Measurements from ENCODE around the gene SLCO2B1. TPM values are rescaled to one million over a fixed set of nuclear protein-coding genes. Genes with fewer than 3 reads are reported as not detected.
A peak's percentile ranks its signal among the peaks of the same experiment; 100 is the strongest.

SLCO2B1 gene
- total and polyA plus RNA-seq, 3 experiments from 2014 or later: 0.98 to 1.3 TPM; not detected in 1

DNA sequence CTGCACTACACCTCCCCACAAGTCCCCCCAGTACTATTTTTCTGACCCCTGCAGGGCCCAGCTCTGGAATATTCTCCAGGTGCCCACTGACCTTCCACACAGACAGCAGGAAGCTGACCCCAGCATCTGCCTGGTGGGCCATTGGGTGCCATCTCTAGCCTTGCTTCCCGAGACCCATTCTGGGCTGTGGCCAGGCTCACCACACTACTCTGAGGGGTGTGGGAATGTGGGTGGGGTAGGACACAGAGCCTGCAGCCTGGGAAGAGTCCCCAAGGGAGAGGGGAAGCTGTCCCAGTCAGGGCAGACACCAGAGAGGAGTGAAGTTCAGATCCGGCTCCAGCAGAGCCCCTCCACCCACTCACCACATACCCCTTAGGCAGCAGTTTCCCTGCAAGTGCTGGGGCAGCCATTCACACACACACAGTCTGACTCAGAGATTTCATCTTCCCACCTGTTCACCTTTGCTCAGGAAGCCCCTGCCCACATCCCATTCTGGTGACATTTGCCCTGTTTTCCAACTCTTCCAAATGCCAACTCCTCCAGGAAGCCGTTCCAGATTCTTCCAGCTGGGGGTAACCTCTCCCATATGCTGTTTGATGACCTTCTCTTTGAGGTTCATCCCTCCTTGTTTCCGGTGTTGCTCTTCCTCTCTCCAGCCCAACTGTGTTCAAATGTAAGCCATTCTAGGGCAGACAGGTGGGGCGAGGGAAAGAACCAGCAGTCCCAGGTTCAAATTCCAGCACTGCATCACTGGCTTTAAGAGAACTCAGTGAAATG lies 1.9 kb downstream of the SLCO2B1 start:
- Histone ChIP-seq H3K27ac (ENCODE audit: low read depth, low read length) (no peak overlapping the region), H3K9me3 (ENCODE audit: low read length) (no peaks in the 10 kb centered on the region), H3K4me3 (ENCODE audit: low read length) (no peak overlapping the region), H3K36me3 (ENCODE audit: insufficient read depth, low read length) (no peaks in the 10 kb centered on the region), H3K4me1 (ENCODE audit: insufficient read depth, low read length) (no peaks in the 10 kb centered on the region), H3K27me3 (ENCODE audit: insufficient read depth, low read length, poor library complexity, severe bottlenecking) (no peaks in the 10 kb centered on the region)
- DNase-seq: no peak
- Mint-ChIP-seq H3K9me3 (no peaks in the 10 kb centered on the region), H3K27ac (no peak overlapping the region), H3K36me3 (no peaks in the 10 kb centered on the region), H3K4me3 (no peak overlapping the region), H3K27me3 (peaks cover 8 to 21% of the 10 kb centered on the region in 2 donors), H3K4me1 (no peaks in the 10 kb centered on the region)
- POLR2A ChIA-PET: no interaction called here
- CTCF ChIA-PET: interaction anchor here (1.2 to 18.8 kb wide), 4 partner anchors 10 to 92 kb away, joined by 3 to 419 read pairs (median 38); partner anchors contain the start of gene TPBGL

DNA sequence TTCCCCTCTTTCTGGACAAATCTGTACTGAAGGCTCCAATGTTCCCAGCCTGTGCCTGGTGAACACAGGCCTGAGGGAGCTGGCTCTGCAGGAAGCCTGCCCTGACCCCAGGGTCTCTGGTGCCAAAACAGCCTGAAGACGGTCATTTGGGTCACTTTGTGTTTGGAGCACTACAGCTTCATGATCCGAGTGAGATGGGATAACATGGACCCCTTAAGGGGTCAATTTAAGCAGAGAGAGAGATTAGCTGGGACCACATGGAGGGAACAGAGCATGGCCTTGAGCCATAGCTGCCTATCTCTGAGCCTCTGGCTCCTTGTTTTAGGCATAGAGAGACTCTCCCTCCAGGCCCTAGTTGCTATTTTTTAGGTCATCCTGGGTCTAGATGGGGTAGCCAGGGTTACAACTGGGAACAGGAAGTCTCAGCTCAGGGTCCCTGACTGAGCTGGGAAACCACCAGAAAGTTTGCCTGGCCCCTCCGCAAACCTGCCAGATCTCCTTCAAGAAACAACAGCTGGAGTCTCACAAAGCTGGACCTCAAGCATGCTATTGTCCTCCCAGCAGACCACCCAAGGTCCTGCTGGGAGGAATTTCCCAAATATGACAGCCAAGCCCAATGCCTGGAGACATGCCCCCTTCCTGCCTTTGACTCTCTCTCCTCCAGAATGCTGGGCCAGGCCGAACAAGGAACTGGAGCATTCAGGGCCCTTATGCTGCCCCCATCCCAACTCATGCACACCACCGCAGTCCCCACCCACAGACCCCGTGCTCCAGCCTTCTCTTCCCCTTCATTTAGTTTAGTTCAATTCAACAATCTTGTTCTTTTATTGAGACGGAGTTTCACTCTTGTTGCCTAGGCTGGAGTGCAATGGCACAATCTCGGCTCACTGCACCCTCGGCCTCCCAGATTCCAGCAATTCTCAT lies 4.0 kb downstream of the SLCO2B1 start:
- Mint-ChIP-seq H3K4me3 (no peak overlapping the region), H3K9me3 (no peaks in the 10 kb centered on the region), H3K27ac (no peak overlapping the region), H3K4me1 (no peaks in the 10 kb centered on the region), H3K27me3 (peaks cover 8 to 21% of the 10 kb centered on the region in 2 donors), H3K36me3 (no peaks in the 10 kb centered on the region)
- DNase-seq: no peak
- no peak overlapping the region for H3K4me3 ChIP-seq (ENCODE audit: low read length)
- H3K9me3 ChIP-seq (ENCODE audit: low read length): no peaks in the 10 kb centered on the region
- no peaks in the 10 kb centered on the region for H3K27me3 ChIP-seq (ENCODE audit: insufficient read depth, low read length, poor library complexity, severe bottlenecking)
- H3K36me3 ChIP-seq (ENCODE audit: insufficient read depth, low read length): no peaks in the 10 kb centered on the region
- H3K27ac ChIP-seq (ENCODE audit: low read depth, low read length): no peak overlapping the region
- POLR2A ChIA-PET: interaction anchor here (0.6 kb wide), 1 partner anchor 38 kb away, joined by 3 read pairs; no protein-coding TSS in a partner anchor
- CTCF ChIA-PET: interaction anchor here (0.9 to 18.8 kb wide), 4 partner anchors 12 to 90 kb away, joined by 4 to 419 read pairs (median 38); partner anchors contain the start of gene TPBGL
- no peaks in the 10 kb centered on the region for H3K4me1 ChIP-seq (ENCODE audit: insufficient read depth, low read length)

DNA sequence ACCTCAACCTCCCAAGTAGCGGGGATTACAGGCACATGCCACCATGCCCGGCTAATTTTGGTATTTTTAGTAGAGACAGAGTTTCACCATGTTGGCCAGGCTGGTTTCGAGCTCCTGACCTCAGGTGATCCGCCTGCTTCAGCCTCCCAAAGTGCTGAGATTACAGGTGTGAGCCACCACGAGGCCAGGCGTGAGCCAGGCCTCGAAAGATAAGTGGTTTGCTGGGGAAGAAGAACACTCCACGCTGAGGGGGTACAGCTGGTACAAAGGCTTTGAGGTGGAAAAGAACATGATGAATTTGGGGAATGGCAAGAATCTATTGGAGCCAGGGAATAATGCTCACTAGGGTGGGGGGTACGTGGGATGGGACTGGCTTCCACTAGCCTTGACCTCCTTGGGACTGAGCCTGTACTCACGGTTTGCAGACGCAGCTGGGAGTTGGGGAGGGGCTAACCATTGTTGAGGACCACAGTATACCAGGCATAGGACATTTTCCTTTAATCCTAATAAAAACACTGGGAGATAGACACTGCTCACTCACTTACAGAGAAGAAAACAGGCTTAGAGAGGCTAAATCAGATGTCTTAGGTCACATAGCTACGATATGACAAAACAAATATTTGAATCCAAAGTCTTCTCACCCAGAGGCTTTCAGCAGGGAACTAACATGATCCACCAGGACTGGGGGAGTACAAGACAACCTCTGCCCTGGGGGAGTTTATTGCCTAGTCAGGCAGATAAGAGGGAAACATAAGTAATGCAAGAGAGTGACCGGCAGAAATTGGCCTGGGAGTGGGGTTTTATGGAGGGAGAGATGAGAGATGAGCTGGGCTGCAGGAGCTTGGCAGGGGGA lies 4.9 kb downstream of the SLCO2B1 start:
- Mint-ChIP-seq H3K36me3 (no peaks in the 10 kb centered on the region), H3K27me3 (peaks cover 13 to 16% of the 10 kb centered on the region in 2 donors), H3K27ac (peak overlapping the region in 1 of 8 donors; percentile 47), H3K4me1 (no peaks in the 10 kb centered on the region), H3K4me3 (no peak overlapping the region), H3K9me3 (no peaks in the 10 kb centered on the region)
- Histone ChIP-seq H3K27ac (ENCODE audit: low read depth, low read length) (no peak overlapping the region), H3K36me3 (ENCODE audit: insufficient read depth, low read length) (no peaks in the 10 kb centered on the region), H3K4me3 (ENCODE audit: low read length) (no peak overlapping the region), H3K9me3 (ENCODE audit: low read length) (no peaks in the 10 kb centered on the region), H3K4me1 (ENCODE audit: insufficient read depth, low read length) (no peaks in the 10 kb centered on the region), H3K27me3 (ENCODE audit: insufficient read depth, low read length, poor library complexity, severe bottlenecking) (no peaks in the 10 kb centered on the region)
- POLR2A ChIA-PET: interaction anchor here (0.6 kb wide), 1 partner anchor 37 kb away, joined by 3 read pairs; no protein-coding TSS in a partner anchor
- DNase-seq: no peak
- CTCF ChIA-PET: interaction anchor here (0.9 to 18.8 kb wide), 5 partner anchors 13 to 116 kb away, joined by 3 to 419 read pairs (median 11); partner anchors contain the start of gene TPBGL

DNA sequence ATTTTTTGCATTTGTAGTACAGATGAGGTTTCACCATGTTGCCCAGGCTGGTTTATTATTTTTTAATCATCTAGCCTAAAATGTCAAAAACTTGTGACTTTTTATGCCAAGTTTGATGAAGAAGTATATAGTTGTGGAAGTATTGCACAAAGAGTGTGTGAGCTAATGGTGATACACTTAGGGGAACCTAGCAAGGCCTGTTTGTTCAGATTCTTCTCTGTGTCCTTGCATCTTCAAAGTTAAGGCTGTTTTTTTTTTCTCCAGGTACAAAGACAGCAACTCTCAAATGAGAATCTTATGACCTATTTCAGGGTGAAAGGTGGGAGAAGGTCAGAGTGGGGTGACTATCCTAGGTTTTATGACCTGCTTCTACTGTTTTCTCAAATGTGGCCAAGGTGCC lies 7.3 kb downstream of the SLCO2B1 start:
- ChIA-PET CTCF (interaction anchor here (0.9 to 7.8 kb wide), 2 partner anchors 16 to 112 kb away, joined by 3 to 64 read pairs; no protein-coding TSS in a partner anchor), POLR2A (no interaction called here)
- Histone ChIP-seq H3K4me3 (ENCODE audit: low read length) (no peak overlapping the region), H3K36me3 (ENCODE audit: insufficient read depth, low read length) (no peaks in the 10 kb centered on the region), H3K9me3 (ENCODE audit: low read length) (no peaks in the 10 kb centered on the region), H3K4me1 (ENCODE audit: insufficient read depth, low read length) (no peaks in the 10 kb centered on the region), H3K27ac (ENCODE audit: low read depth, low read length) (no peak overlapping the region), H3K27me3 (ENCODE audit: insufficient read depth, low read length, poor library complexity, severe bottlenecking) (no peaks in the 10 kb centered on the region)
- no peak for DNase-seq
- Mint-ChIP-seq H3K27ac (peak overlapping the region in 1 of 8 donors; percentile 61), H3K4me3 (no peak overlapping the region), H3K4me1 (no peaks in the 10 kb centered on the region), H3K9me3 (peaks cover 0 to 3% (median 0%) of the 10 kb centered on the region in 5 donors), H3K27me3 (peaks cover 4 to 11% of the 10 kb centered on the region in 2 donors), H3K36me3 (no peaks in the 10 kb centered on the region)

DNA sequence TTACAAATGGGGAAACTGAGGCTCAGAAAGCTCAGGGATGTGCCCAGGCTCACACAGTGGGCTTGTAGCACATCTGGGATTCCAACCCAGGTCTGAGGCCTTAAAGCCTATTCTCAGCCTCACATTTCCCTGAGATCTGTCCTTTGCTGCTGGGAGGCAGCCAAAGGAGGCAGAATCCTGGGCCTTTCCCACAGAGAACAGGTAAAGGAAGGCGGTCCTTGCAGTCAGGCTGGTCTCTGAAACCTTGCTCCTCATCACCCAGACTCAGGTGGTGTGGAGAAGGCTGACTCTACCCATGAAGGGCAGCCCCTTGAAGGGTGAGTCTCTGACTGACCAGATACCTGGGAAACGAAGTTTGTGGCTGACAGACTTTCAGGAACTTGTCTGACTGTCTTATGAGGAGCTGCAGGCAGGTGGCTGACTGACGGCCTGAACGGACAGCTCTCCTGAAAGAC lies 7.8 kb downstream of the SLCO2B1 start:
- CTCF ChIA-PET: interaction anchor here (1.1 to 7.8 kb wide), 2 partner anchors 12 to 16 kb away, joined by 3 to 64 read pairs; no protein-coding TSS in a partner anchor

DNA sequence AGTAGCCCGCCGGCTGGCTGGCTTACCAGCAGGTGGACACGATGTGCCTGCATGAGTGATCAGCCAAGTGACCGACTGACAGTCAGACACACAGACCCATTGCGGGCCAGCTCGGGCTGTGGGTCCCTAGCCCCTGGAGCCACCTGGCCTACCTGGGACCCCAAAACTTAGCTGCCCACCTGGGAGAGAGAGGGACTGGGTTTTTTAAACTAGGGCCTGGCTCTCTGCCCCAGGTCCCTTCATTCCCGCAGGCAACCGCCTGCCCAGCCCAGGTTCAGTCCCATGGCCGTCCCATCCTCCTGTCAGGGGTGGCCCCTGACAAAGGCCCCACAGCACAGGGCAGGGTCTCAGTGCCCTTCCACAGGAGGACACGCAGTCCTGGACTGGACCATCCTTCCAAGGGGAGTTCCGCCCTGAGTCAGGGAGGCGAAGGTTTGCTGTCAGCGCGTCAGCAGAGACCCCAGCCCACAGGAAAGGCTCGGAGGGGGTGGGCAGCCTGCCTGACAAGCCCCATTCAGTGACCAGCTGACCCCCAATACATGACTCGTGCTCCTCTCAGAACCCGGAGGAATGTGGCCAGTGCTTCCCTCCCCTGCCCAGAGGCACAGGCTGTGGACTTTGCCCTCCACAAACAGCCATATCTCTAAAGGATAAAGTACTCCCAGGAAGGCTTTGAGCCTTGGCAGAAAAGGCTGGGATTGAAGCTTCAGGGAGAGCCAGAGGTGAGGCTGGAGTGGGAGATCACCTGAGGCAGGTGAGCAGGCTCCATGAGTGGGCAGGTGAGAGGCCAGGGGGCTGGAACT lies 8.4 kb downstream of the SLCO2B1 start:
- Mint-ChIP-seq H3K27me3 (peaks cover 10 to 11% of the 10 kb centered on the region in 2 donors), H3K4me3 (no peak overlapping the region), H3K27ac (no peak overlapping the region), H3K4me1 (no peaks in the 10 kb centered on the region), H3K36me3 (no peaks in the 10 kb centered on the region), H3K9me3 (peaks cover 0 to 4% (median 0%) of the 10 kb centered on the region in 5 donors)
- H3K27ac ChIP-seq (ENCODE audit: low read depth, low read length): no peak overlapping the region
- CTCF ChIA-PET: interaction anchor here (1.1 to 1.4 kb wide), 2 partner anchors 13 to 19 kb away, joined by 3 to 4 read pairs; no protein-coding TSS in a partner anchor
- no peaks in the 10 kb centered on the region for H3K4me1 ChIP-seq (ENCODE audit: insufficient read depth, low read length)
- no peaks in the 10 kb centered on the region for H3K36me3 ChIP-seq (ENCODE audit: insufficient read depth, low read length)
- no peak for DNase-seq
- no peaks in the 10 kb centered on the region for H3K27me3 ChIP-seq (ENCODE audit: insufficient read depth, low read length, poor library complexity, severe bottlenecking)
- H3K4me3 ChIP-seq (ENCODE audit: low read length): no peak overlapping the region
- no peaks in the 10 kb centered on the region for H3K9me3 ChIP-seq (ENCODE audit: low read length)
- POLR2A ChIA-PET: no interaction called here

More for the DNA sequence above, 7.8 kb downstream of the SLCO2B1 start:
- Histone ChIP-seq H3K36me3 (ENCODE audit: insufficient read depth, low read length) (no peaks in the 10 kb centered on the region), H3K4me3 (ENCODE audit: low read length) (no peak overlapping the region), H3K27ac (ENCODE audit: low read depth, low read length) (no peak overlapping the region), H3K27me3 (ENCODE audit: insufficient read depth, low read length, poor library complexity, severe bottlenecking) (no peaks in the 10 kb centered on the region), H3K4me1 (ENCODE audit: insufficient read depth, low read length) (no peaks in the 10 kb centered on the region), H3K9me3 (ENCODE audit: low read length) (no peaks in the 10 kb centered on the region)
- Mint-ChIP-seq H3K9me3 (peaks cover 0 to 3% (median 0%) of the 10 kb centered on the region in 5 donors), H3K4me3 (no peak overlapping the region), H3K27me3 (peaks cover 6 to 11% of the 10 kb centered on the region in 2 donors), H3K36me3 (no peaks in the 10 kb centered on the region), H3K27ac (no peak overlapping the region), H3K4me1 (no peaks in the 10 kb centered on the region)
- DNase-seq: no peak
- POLR2A ChIA-PET: no interaction called here

Data from CD8-positive, alpha-beta memory T cell (primary cell).